Measurements from ENCODE around the gene ZNF444.
"Not testable (repeated sequence)": the region's sequence is repeated elsewhere in the genome, so short reads cannot be mapped to it uniquely, and the experiment has no call there.

The ZNF444 gene

GRCh38 chr19:56191115-56191514, 50.0 kb downstream of the ZNF444 start:
- no peak for DNase-seq

GRCh38 chr19:56191711-56192110, 50.6 kb downstream of the ZNF444 start:
- DNase-seq = no peak

- DNase-seq = no peak
These were observed 53.0 kb downstream of the ZNF444 start for GRCh38 chr19:56193981-56194640.

GRCh38 chr19:56197646-56198045, 56.6 kb downstream of the ZNF444 start, which contains the start of gene ZSCAN5B:
TSS of gene ZSCAN5B (minus strand) at chr19:56197783. CDS start at chr19:56193052, 4,731 bp downstream.
- not testable (repeated sequence) for DNase-seq

DNA sequence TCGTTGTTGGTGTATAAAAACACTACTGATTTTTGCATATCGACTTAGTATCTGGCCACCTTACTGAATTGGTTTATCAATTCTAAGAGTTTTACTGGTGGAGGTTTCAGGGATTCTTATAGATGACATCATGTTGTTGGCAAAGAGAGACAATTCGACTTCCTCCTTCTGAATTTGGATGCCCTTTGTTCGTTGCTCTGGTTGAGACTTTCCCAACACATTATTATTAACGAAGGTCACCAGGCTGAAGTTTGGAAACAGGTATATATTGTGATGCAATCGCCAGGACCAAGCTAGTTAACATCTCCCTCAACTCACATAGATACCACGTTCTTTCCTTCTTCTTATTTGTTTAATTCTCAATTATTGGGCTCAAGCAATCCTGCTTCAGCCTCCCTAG, 58.6 kb downstream of the ZNF444 start:
- no peak for DNase-seq

DNA sequence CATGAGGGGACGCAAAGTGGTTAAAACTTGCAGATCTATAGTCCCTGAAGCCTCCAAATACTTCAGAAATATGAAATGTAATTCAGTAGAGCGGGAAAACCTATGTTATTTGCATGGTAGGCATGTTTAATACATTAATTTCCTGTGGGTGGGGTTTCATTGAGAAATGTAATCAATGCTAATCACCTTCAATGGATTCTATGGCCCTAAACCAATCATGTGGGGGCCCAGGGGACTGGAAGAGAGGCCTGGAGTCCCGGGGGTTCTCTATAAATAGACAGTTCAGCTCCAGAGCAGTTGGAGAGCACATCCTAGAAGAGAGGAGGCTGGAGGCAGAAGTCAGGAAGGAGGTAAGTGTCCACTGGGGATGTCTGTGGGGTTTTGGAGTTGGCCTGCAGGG, 60.9 kb downstream of the ZNF444 start, which contains the start of gene ZSCAN5C:
ZSCAN5C (plus strand) TSS at position 301 of the 400 bp plus-strand sequence. CDS start 3,641 bp downstream, outside the sequence.
- DNase-seq = no peak

DNA sequence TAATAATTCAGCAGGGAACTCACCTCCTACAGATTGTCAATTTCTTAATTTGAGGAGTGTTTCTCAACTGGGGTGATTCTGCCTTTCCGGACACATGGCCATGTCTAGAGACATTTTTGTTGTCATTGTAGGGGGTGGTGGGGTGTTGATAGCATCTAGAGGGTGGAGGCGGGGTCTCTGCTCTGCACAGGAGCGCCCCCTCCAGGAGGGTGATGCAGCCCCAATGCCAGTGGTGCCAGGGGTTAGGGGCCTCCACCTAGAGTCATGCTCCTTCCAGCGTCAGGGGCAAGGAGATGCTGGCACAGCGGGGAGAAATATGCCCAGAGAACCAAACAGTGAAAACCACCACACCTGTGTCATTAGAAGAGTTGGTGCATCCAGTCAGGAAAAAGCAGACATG, 66.5 kb downstream of the ZNF444 start:
- not testable (repeated sequence) for DNase-seq

DNA sequence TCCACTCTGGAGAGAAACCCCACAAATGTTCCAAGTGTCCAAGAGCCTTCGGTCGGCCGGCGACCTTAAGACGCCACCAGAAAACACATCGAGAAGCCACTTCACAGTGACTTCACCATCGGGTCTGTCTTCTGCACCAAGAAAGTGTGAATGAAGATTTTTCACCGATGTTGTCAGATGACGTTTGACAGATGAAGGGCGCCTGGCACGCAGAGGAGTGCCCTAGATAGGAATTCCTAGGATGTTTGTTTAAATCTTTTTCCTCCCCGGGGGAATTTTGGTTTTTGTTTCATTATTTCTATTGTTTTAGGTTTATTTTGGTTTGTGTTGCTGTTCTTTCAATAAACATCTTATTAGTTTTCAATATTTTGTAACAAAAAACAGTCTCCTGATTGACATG, 68.0 kb downstream of the ZNF444 start:
- DNase-seq = no peak

GRCh38 chr19:56210036-56210435, 68.9 kb downstream of the ZNF444 start:
- not testable (repeated sequence) for DNase-seq

Measured in activated naive CD4-positive, alpha-beta T cell (primary cell).